Measurements from ENCODE around the gene SDK2.

Gene SDK2

GRCh38 chr17:73419051-73419450, 225.2 kb downstream of the SDK2 start:
- DNase-seq (ENCODE audit: low spot score), result no peak

GRCh38 chr17:73415782-73416181, 228.5 kb downstream of the SDK2 start:
- DNase-seq (ENCODE audit: low spot score), result no peak

GRCh38 chr17:73414171-73414955, 229.9 kb downstream of the SDK2 start:
- no peak for DNase-seq (ENCODE audit: low spot score)

DNA sequence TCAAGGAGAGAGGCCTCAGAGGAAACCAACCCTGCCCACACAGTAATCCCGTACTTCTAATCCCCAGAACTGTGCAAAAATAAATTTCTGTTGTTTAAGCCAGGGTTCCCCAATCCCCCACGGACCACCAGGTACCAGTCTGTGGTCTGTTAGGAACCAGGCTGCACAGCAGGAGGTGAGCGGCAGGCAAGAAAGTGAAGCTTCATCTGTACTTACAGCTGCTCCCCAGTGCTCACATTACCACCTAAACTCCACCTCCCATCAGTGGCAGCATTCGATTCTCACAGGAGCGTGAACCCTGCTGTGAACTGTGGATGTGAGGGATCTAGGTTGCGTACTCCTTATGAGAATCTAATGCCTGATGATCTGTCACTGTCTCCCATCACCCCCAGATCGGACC, 231.3 kb downstream of the SDK2 start:
- no peak for DNase-seq (ENCODE audit: low spot score)

DNA sequence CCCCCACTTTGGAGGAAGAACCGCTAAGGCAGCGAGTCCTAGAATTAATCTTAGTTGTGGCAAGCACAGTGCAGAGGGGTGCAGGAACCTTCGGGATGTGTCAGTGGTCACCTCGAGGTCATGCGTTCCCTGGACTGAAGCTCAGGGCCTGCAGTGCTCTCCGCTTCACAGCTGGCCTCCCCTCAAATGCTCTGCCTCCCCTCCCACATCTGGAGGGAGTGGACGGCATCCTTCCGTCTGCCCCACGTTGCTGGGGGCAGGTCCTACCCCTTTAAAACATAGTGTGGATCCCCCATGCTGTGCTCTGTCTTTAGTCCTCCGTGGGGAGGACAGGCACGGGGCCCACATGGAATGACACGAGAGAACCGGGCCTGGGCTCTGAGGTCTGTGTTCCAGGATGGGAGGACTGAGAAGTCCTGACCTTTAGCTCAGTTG, 232.9 kb downstream of the SDK2 start:
- DNase-seq (ENCODE audit: low spot score), result no peak

DNA sequence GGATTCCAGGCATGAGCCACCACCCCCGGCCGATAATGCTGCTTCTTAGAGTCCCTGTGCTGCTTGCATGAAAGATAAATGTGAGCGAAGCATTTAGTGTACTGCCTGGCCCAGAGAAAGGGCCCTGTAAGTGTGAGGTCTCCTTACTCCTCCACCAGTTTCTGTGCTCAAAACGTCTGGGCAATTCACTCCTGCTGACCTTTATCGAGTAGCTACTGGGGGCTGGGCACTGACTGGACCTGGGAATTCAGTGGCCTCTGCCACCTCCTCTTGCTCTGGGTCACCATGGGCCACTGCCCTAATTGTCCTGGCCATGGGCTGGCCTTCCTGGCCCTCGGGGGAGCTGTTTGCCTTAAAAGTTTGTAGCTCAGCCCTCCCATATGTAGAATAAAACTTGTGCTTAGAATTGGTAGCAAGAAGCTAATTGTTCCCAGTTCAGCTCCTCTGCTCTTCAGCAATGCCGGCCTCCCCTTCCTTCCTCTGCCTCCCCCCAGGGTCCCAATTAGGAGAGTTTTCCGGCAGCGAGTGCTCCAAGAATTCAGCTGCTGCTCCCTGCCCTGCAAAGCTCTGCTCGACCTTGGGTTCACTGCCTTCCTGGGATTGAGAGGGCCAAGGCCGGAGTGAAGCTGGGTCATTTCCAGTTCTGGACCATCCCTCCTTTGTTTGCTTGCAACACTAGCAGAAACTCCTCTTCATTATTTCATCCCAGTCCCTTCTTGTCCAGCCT, 233.5 kb downstream of the SDK2 start:
- DNase-seq (ENCODE audit: low spot score), result peak; percentile 81

DNA sequence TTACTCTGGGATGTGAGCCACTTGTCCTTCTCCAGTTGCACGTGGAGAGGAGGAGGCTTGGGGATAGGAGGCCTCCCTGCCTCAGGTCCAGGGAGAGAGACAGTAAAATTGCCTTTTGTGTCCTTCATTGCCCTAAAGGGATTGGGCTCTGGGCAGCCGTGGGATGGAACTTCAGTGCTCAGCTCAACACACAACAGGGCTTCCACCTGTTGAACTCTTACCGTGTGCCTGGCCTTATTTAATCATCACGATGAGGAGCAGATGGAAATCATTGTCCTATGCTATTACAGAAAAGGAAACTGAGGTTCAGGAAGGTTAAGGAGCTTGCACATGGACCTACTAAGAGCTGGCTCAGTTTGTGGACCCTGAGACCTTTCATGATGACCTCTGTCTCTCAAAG, 240.0 kb downstream of the SDK2 start:
- DNase-seq (ENCODE audit: low spot score), result no peak

- no peak for DNase-seq (ENCODE audit: low spot score)
Observed at GRCh38 chr17:73402466-73402865, 241.8 kb downstream of the SDK2 start.

DNA sequence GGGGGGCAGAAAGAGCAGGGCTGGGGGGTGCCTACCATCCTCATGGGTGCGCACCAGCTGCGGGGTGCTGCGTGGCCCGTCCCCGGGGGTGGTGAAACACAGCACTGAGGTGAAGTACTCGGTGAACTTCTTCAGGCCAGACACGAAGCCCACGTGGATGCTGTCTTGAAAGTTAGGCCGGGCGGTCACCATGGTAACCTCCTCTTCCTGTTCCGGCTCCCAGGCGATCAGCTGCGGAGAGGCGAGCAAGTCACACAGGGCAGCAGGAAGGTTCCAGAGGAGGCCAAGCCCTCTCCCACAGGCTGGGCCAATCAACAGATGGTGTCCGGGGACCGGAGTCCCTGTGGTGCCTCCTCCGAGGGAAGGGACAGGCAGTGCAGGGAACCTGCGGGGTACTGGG, 242.3 kb downstream of the SDK2 start:
- DNase-seq (ENCODE audit: low spot score), result peak; percentile 72

DNA sequence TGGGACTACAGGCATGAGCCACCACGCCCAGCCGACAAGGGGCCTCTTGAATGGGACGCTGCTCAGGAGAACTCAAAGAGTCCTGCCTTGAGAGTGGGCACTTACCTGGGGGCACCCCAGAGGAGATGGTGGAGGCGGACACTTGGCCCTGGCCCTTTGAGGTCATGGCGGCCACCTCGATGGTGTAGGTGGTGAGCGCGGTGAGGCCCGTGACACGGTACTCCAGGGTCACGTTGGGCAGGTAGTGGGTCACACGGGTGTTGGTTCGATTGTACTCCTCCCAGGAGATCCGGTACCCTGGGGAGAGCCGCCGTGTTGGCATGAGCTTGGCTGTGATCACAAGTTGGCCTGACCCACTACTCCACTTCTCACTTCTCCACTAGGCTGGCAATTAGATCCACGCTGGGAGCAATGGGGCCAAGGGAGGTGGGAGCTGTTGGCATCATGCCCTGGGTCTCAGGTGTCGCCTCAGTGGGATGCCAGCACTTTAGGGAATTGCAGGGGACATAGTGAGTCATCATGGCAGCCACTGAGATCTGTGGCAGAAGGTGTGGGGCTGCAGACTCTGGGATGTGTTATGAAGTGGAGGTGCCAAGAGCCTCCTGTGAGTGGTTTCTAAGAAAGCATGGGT, 243.2 kb downstream of the SDK2 start:
- no peak for DNase-seq (ENCODE audit: low spot score)

GRCh38 chr17:73399056-73399455, 245.2 kb downstream of the SDK2 start:
- no peak for DNase-seq (ENCODE audit: low spot score)

GRCh38 chr17:73397856-73398540, 246.2 kb downstream of the SDK2 start:
- no peak for DNase-seq (ENCODE audit: low spot score)

GRCh38 chr17:73397278-73397826, 246.9 kb downstream of the SDK2 start:
- no peak for DNase-seq (ENCODE audit: low spot score)

DNA sequence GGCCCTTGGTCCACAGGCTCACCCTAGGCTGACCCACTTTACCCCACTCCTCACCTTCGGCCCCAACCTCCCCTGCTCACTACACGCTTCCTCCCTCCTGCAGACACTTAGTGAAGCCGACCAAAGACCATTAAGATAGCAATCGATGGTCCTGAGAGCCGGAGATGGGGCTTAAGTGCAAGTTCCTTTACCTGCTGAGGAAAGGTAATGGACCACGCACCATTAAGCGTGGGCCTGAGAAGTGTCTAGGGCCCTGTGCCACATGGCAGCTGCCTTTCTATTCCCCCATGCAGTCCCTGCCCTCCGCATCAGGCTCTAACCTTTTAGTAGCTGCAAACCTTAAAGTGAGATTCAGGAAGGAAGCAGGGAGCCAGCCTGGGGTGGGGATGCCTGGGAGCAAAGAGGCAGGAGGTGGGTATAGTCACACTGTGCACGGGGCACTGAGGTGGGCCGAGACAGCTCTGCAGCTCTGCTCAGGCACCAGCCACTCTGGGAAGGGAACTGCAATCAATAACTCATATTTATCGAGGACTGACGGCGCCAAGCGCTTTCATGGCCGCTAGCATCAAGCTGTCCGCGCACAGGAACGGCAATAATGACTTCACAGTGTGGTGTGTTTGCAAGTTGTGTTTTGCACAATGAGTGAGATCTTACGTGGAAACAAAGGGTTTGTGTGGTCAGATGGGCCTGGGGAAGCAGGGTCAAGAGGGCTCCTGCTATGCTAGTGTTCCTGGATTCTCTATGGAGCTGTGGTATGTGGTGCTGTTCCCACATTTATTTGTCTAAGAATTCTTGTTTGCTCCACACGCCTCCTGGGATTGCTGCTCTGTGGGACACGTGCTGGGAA, 247.6 kb downstream of the SDK2 start:
- no peak for DNase-seq (ENCODE audit: low spot score)

- DNase-seq (ENCODE audit: low spot score), result no peak
Observed at GRCh38 chr17:73394512-73395450, 249.5 kb downstream of the SDK2 start.

DNA sequence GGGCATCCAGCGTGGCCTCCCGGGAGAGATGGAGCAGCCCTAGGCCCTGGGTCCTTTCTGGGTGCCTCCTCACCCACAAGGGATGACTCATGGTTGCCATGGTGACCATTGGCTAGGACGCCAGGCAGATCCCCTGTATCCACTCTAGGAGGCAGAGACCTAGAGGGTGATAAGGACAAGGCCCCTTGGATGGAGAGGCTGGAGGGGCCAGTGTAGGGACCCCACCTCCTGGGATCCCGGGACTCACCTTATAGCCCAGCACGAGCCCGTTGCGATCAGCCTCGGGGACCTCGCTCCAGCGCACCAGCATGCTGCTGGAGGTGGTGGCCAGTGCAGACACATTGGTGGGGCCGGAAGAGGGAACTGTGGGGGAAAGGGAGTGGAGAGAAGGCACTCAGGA, 250.3 kb downstream of the SDK2 start:
- DNase-seq (ENCODE audit: low spot score), result no peak

- DNase-seq (ENCODE audit: low spot score), result no peak
Observed at GRCh38 chr17:73393381-73393780, 250.9 kb downstream of the SDK2 start.

- DNase-seq (ENCODE audit: low spot score), result no peak
Observed at GRCh38 chr17:73391331-73392265, 252.6 kb downstream of the SDK2 start.

- DNase-seq (ENCODE audit: low spot score), result no peak
Observed at GRCh38 chr17:73390851-73391250, 253.4 kb downstream of the SDK2 start.
